Amniotic stem cell (primary cell): Measurements from ENCODE around the gene ROR2.

Source experiments
- DNase-seq: peaks from one replicate; lab custom pipeline; 2025; lab: John Stamatoyannopoulos, UW

ROR2 gene

GRCh38 chr9:91948597-91949391 lies 1.2 kb downstream of the ROR2 start:
- DNase-seq, result no peak

- no peak for DNase-seq
Observed at GRCh38 chr9:91948101-91948596, 1.9 kb downstream of the ROR2 start.

GRCh38 chr9:91946653-91947488 lies 3.2 kb downstream of the ROR2 start:
- no peak for DNase-seq

- no peak for DNase-seq
Observed at GRCh38 chr9:91946196-91946595, 3.8 kb downstream of the ROR2 start.

- no peak for DNase-seq
Observed at GRCh38 chr9:91945277-91946085, 4.5 kb downstream of the ROR2 start.

GRCh38 chr9:91944711-91945110 lies 5.3 kb downstream of the ROR2 start:
- DNase-seq, result no peak

- no peak for DNase-seq
Observed at GRCh38 chr9:91943478-91944470, 6.3 kb downstream of the ROR2 start.

GRCh38 chr9:91942201-91942600 lies 7.8 kb downstream of the ROR2 start:
- DNase-seq, result no peak

- DNase-seq, result no peak
Observed at GRCh38 chr9:91939978-91940377, 10.1 kb downstream of the ROR2 start.

- DNase-seq, result no peak
Observed at GRCh38 chr9:91937727-91938126, 12.3 kb downstream of the ROR2 start.

GRCh38 chr9:91937056-91937455 lies 13.0 kb downstream of the ROR2 start:
- DNase-seq, result no peak

GRCh38 chr9:91935805-91936514 lies 14.1 kb downstream of the ROR2 start:
- no peak for DNase-seq

- no peak for DNase-seq
Observed at GRCh38 chr9:91935066-91935749, 14.8 kb downstream of the ROR2 start.

- DNase-seq, result no peak
Observed at GRCh38 chr9:91934654-91935053, 15.4 kb downstream of the ROR2 start.

- DNase-seq, result no peak
Observed at GRCh38 chr9:91933556-91934352, 16.3 kb downstream of the ROR2 start.

GRCh38 chr9:91930475-91930874 lies 19.6 kb downstream of the ROR2 start:
- no peak for DNase-seq

GRCh38 chr9:91929331-91929730 lies 20.7 kb downstream of the ROR2 start:
- DNase-seq, result no peak

- no peak for DNase-seq
Observed at GRCh38 chr9:91927922-91928510, 22.0 kb downstream of the ROR2 start.
